AG09309 (cell line): ENCODE results near the gene WWC2.

ENCODE experiments used
- DNase-seq: peaks from one replicate; pipeline ENCODE4 v3.0.0-alpha.2; 2010; ENCODE audit warnings: low read depth
- H3K4me3 ChIP-seq: 2 replicates; pipeline ENCODE4 v1.5.1; 2011; ENCODE audit warnings: mild to moderate bottlenecking, low read depth, low read length, moderate library complexity; ENCODE audit not compliant: control insufficient read depth
- TF ChIP-seq, protein P1 (sequence below): IDR thresholded peaks from 2 replicates; pipeline ENCODE4 v1.5.1; 2011; ENCODE audit warnings: mild to moderate bottlenecking, low read depth, low read length, inconsistent platforms; ENCODE audit not compliant: insufficient read depth, control insufficient read depth; ENCODE audit errors: missing control alignments

WWC2 gene

DNA sequence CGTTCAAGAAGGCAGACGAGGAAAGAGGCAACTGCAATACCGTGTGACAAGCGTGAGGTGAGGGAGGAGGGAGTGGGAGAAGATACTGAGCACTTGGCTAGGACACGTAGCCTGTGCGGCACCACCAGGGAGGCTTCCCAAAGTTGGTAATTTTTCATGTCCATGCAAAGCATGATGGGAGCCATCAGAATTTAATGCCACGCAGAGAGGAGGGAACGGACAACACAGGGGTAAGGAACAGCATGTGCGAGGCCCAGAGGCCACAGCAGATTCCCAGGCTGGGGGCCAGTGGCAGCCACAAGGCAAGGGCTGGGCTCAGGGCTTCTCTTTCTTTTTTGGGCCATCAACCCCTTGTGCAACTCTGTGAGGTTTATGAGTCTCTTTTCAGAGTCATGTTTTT is 234.1 kb downstream of the WWC2 start:
- DNase-seq, result no peak
- TF ChIP-seq, protein P1, sequence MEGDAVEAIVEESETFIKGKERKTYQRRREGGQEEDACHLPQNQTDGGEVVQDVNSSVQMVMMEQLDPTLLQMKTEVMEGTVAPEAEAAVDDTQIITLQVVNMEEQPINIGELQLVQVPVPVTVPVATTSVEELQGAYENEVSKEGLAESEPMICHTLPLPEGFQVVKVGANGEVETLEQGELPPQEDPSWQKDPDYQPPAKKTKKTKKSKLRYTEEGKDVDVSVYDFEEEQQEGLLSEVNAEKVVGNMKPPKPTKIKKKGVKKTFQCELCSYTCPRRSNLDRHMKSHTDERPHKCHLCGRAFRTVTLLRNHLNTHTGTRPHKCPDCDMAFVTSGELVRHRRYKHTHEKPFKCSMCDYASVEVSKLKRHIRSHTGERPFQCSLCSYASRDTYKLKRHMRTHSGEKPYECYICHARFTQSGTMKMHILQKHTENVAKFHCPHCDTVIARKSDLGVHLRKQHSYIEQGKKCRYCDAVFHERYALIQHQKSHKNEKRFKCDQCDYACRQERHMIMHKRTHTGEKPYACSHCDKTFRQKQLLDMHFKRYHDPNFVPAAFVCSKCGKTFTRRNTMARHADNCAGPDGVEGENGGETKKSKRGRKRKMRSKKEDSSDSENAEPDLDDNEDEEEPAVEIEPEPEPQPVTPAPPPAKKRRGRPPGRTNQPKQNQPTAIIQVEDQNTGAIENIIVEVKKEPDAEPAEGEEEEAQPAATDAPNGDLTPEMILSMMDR, result no peak
- H3K4me3 ChIP-seq, result no peak overlapping the region

DNA sequence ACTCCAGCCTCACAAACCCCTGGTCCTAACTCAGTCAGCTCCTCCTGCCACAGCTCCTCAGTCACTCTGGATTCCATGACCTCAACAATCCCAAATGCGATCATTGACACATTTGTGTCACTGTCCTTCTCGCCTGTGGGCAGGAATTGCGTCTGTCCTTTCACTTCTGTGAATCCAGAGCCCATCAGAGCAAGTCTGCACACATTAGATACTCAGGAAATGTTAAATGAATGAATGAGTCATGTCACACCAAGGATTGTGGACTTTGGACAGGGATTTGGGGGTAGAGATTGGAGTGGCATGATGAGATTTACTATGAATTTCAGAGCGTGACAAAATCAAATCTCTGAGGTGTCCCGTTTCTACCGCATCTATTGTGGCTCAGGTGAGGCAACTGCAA is 234.9 kb downstream of the WWC2 start:
- no peak overlapping the region for H3K4me3 ChIP-seq
- no peak for DNase-seq
- TF ChIP-seq, protein P1, result no peak

DNA sequence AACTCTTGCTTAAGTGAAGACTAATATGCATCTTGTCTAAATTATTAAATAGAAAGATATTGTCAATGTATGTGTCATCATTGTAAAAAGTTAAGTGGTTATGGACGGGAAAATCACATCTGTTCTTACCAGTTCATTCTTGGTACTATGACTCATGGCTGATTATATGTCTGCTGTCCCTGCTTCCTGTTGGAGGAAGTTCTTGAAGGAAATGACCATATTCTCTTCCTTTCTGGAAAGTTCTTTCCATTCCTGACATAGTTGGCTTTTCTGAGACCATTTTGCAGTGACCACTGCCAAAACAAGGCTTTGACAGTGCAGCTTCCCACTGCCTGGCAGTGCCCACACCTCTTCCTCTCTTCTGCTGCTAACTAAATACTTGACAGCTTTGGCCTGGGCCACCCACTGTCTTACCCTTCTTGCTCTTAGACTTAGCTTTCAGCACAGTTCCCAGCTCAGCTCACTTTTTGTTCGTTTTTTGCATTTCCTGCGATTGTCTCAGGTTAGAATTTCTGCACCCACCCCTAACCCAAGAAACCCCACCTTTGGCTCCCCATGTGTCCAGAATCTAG is 236.4 kb downstream of the WWC2 start:
- DNase-seq, result peak; percentile 83
- H3K4me3 ChIP-seq, result no peak overlapping the region
- TF ChIP-seq, protein P1, result no peak

DNA sequence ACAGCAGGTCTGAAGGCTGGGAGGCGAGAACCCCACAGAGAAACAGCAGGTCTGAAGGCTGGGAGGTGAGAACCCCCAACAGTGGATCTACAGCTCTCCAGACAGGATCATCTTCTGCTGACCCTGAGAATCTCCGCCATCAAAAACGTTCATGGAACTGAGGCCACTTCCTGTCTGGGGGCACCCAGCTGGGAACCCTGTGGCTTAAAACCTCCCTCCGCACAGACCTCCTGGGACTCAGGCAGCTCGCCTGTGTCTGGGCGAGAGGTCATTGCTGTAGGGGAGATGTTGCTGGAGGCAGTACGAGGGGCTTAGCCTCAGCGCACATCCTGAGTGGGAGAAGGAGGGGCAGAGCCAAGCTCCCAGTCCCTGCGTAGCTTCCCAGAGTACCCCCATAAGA is 238.3 kb downstream of the WWC2 start:
- DNase-seq, result no peak
- H3K4me3 ChIP-seq, result no peak overlapping the region
- TF ChIP-seq, protein P1, result no peak

DNA sequence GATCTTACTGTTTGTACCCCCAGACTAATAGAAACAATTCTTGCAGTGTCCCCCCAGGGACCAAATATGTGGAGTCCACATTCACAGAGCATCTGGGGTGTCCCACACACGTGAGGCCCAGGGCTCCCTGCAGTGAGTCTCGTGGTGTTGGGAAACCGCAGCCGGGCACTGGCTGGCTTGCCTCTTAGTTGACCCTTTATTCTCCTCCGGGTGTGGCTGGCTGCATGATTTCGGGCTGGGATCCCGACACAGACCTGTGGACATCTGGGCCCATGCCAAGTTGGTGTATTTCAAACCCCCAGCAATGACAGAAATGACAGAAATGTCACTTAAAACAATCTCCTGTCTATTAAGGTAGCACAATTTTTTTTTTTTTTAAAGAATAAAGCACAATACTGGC is 238.8 kb downstream of the WWC2 start:
- DNase-seq, result no peak
- no peak overlapping the region for H3K4me3 ChIP-seq
- TF ChIP-seq, protein P1, result no peak

DNA sequence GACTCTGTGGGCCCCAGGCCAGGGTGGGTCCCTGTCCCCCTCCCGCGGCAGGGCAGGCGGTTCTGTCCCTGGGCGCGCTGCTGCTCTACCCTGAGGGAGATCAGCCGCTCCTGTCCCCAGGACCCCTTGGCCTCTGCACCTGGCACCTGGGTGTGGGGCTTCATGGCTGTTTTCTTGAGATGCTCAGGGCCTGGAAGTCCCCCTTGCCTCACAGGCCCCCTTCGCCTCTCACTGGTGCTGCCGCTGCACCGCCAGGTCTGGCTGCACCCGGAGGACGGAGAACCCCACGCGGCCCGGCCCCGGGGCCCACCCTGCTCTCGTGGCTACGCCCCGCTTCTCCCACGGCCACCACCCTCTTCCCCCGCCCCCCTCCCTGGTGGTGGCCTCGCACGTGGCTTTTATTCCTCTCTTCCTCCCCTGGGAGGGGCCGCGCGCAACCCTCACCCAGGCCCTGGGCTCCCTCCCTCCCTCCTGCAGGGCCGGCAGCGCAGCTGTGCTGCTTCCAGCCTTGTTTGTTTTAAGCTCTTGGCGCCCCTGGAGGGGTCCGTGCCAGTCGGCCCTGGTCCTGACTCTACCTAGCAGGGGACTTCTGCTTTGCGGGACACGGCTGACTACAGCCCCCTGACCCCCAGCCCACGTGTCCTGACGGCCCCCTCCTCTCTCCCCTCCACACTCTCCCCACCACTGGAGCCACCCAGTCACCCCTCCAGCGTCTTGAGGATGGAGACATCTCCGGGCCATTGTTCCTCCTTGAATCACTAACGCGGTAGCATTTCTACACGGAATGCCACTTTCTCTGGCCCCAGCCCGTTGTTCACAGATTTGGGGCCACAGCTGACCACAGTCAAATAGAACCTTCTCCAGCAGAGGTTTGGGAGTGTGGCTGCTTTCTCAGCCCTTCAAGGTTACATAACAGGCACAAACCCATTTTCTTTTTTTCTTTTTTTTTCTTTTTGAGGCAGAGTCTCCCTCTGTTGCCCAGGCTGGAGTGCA is 243.8 kb downstream of the WWC2 start:
- TF ChIP-seq, protein P1, result no peak
- DNase-seq, result no peak
- H3K4me3 ChIP-seq, result no peak overlapping the region

DNA sequence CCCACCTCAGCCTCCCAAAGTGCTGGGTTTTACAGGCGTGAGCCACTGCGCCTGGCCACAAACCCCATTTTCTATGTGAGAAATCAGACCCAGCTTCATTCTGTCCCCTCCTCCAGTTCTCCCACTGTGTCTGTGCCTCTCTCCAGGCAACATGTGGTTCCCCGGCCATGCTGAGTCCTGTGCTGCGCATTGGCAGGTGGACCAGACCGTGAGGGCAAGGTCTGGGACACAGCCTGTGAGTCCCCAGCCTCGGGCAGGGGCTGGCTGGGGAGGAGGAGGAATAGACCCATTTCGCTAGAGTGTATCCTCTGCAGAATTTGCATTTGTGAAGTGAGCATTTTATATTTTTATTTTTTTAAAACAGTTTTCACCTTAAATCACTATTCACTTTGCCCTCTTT is 244.7 kb downstream of the WWC2 start:
- DNase-seq, result no peak
- TF ChIP-seq, protein P1, result no peak
- H3K4me3 ChIP-seq, result no peak overlapping the region
